Inferior parietal cortex (tissue), 1 donor: ENCODE measurements around the gene ARHGAP33.

ENCODE experiments used
- DNase-seq: peaks from one replicate; pipeline ENCODE4 v3.0.0-alpha.2; 2016; ENCODE audit errors: extremely low spot score

ARHGAP33 gene, protein sequence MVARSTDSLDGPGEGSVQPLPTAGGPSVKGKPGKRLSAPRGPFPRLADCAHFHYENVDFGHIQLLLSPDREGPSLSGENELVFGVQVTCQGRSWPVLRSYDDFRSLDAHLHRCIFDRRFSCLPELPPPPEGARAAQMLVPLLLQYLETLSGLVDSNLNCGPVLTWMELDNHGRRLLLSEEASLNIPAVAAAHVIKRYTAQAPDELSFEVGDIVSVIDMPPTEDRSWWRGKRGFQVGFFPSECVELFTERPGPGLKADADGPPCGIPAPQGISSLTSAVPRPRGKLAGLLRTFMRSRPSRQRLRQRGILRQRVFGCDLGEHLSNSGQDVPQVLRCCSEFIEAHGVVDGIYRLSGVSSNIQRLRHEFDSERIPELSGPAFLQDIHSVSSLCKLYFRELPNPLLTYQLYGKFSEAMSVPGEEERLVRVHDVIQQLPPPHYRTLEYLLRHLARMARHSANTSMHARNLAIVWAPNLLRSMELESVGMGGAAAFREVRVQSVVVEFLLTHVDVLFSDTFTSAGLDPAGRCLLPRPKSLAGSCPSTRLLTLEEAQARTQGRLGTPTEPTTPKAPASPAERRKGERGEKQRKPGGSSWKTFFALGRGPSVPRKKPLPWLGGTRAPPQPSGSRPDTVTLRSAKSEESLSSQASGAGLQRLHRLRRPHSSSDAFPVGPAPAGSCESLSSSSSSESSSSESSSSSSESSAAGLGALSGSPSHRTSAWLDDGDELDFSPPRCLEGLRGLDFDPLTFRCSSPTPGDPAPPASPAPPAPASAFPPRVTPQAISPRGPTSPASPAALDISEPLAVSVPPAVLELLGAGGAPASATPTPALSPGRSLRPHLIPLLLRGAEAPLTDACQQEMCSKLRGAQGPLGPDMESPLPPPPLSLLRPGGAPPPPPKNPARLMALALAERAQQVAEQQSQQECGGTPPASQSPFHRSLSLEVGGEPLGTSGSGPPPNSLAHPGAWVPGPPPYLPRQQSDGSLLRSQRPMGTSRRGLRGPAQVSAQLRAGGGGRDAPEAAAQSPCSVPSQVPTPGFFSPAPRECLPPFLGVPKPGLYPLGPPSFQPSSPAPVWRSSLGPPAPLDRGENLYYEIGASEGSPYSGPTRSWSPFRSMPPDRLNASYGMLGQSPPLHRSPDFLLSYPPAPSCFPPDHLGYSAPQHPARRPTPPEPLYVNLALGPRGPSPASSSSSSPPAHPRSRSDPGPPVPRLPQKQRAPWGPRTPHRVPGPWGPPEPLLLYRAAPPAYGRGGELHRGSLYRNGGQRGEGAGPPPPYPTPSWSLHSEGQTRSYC

DNA sequence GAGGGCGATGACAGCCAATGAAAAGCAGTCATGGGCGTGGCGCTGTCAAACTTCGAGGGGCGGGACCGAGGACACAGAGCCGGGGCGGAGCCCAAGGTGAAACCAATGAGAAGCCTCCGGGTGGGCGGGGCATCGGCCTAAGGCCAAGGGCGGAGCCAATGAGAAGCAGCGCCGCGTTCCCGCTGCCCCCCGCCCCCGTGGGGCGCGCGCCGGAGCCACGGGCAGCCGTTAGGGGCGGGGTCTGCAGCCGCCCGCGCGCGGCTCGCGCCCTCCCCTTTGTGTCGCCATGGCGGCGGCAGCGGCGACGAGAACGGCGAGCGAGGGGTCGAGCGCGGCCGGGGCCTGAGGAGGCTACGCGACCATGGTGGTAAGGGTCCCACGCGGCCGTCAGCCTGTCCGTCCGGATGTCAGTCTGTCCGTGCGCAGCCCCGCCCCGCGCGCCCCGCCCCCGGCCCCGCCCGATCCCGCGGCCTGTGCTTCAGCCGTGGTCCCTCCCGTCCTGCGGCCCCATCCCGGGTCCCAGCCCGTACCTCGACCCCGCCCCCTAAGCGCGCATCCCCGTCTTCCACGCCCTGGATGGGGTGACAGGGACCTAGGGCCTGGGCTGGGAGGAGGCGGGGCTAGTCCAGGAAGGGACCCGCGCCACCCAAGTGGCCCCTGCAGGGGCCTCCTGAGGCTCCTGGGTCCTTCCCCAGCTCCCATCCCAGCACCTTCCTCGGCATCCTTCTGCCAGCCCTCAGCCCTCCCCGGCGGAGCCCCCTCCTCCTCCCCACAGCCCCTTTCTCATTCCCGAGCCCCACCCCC is at the start of gene ARHGAP33:
Gene ARHGAP33 (plus strand): TSS at position 267 of the 804 bp plus-strand sequence. CDS start 95 bp downstream, at position 362.
- DNase-seq, result peak; percentile 98

GRCh38 chr19:35727053-35727955 is 48.1 kb upstream of the ARHGAP33 start:
- DNase-seq, result no peak

- no peak for DNase-seq
Measured at GRCh38 chr19:35727956-35728706, 47.2 kb upstream of the ARHGAP33 start.

GRCh38 chr19:35729021-35729420 is 46.3 kb upstream of the ARHGAP33 start:
- no peak for DNase-seq

DNA sequence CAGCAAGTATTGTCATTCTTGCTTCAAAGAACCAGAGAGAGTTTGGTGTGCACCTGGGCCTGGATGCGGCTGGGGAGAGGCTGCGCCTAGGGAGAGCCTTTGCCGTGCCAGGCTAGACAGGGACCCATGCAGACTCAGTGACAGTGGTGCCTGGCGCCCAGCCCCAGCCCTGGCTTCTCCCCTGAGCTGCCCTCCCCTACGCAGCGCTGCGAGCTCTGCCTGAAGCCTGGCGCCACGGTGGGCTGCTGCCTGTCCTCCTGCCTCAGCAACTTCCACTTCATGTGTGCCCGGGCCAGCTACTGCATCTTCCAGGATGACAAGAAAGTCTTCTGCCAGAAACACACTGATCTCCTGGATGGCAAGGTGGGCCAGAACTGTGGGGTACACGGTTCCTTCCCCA is 45.6 kb upstream of the ARHGAP33 start:
- DNase-seq, result no peak

GRCh38 chr19:35730326-35730725 is 45.0 kb upstream of the ARHGAP33 start:
- no peak for DNase-seq

DNA sequence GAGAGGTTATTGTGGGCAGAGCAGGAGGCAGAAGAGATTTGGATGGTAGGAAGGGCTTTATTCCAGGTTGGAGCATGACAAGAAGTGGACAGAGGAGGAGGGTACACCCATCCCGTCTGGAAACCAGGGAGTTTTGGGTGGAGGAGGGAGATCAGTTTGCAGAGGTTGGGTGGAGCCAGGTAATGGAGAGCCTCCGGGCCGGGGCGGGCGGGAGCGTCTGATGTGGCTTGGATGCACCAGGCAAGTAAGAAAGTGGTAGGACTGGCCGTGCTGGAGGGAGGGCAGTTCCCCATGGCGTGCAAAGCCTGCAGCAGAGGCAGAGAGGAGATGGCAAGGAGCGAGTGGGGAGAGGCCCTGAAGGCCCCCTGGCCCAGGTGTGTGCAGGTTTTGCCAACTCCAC is 44.0 kb upstream of the ARHGAP33 start:
- DNase-seq, result no peak

- no peak for DNase-seq
Measured at GRCh38 chr19:35731779-35732405, 43.5 kb upstream of the ARHGAP33 start.

GRCh38 chr19:35732540-35733179 is 42.7 kb upstream of the ARHGAP33 start:
- no peak for DNase-seq

- DNase-seq, result no peak
Measured at GRCh38 chr19:35733180-35734125, 41.9 kb upstream of the ARHGAP33 start.

GRCh38 chr19:35734273-35734672 is 41.1 kb upstream of the ARHGAP33 start:
- DNase-seq, result no peak

- DNase-seq, result no peak
Measured at GRCh38 chr19:35734889-35735288, 40.5 kb upstream of the ARHGAP33 start.

DNA sequence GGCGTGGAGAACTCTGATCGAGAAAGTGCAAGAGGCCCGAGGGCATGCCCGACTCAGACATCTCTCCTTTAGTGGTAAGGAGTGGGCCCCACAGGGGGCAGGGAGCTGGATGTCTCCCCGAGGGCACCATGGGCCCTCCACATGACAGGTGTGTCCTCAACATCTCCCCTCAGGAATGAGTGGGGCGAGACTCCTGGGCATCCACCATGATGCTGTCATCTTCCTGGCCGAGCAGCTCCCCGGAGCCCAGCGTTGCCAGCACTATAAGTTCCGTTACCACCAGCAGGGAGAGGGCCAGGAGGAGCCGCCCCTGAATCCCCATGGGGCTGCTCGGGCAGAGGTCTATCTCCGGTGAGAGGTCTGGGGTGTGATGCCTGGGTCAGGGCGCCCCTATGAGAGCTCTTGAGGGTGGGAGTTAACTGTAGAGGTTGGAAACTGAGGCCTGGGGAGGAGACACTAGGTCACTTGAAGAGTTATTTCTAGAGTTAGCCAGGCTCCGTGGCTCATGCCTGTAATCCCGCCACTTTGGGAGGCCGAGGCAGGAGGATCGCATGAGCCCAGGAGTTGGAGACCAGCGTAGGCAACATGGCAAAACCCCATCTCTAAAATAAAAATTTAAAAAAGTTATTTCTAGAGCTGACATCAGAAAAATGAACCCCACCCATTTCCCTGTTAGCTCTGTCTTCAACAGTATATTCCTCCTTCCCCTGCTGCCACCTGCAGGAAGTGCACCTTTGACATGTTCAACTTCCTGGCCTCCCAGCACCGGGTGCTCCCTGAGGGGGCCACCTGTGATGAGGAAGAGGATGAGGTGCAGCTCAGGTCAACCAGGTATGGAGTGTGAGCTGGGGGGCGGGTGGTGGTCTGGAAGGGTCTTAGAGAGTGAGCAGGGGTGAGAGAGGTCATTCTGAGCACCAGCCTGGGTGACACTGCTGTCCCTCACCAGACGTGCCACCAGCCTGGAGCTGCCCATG is 38.2 kb upstream of the ARHGAP33 start:
- DNase-seq, result no peak

- no peak for DNase-seq
Measured at GRCh38 chr19:35738021-35738886, 37.1 kb upstream of the ARHGAP33 start.

- DNase-seq, result no peak
Measured at GRCh38 chr19:35738887-35739229, 36.5 kb upstream of the ARHGAP33 start.
